Thyroid gland (tissue), 4 donors: ENCODE results near the gene CACNB4.

ENCODE experiments used
- CTCF ChIP-seq, 6 experiments: fragments of 200-600 bp in 3 of 6; fragments of 450-650 bp in 3 of 6; sonication (generic) in 3 of 6; IDR thresholded peaks; one replicate each; pipeline ENCODE4 v1.5.1; 2016 to 2019; ENCODE audit warnings: antibody characterized with exemption in 6 of 6, mild to moderate bottlenecking in 2 of 6, inconsistent platforms in 1 of 6, moderate library complexity in 1 of 6
- POLR2A ChIP-seq, 2 donors: fragments of 450-650 bp; IDR thresholded peaks; one replicate each; pipeline ENCODE4 v1.6.1; 2017; ENCODE audit warnings: antibody characterized with exemption in 2 of 2, mild to moderate bottlenecking in 2 of 2, moderate library complexity in 1 of 2

DNA sequence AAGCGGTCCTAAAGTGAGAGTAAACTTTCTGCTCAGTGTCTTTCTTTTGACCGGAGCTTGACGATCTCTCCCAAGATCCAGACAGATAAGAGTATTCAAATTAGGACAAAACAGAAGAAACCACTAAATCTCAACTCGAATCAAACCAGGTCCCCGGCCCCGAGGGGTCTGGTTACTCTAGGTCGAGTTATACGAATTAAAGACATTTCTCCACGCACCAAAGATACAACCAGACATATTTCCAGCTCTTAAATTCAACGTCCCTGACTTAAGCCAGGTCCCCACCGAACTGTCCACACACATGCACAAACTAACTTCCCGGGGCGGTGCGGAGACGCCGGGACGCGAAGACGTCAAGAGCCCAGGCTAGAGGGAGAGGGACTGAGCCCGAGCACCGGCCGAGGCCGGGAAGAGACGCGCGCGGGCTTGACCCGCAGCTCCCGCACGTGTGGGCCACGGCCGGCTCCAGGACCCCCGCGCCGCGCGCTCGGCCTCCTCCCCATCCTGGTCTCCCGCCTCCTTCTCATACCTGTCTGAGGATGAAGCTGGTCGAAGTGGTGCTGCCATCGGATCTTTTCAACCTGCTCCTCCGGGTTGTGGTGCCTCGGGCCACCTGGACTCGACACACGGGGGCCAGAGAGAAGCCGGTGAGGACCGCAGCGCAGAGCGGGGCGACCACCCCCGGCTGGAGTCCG lies 896 bp downstream of the CACNB4 start:
- TF ChIP-seq CTCF (IDR thresholded peaks at IDR 0.05) = no peak
- TF ChIP-seq POLR2A (IDR thresholded peaks at IDR 0.05) = no peak
